ENCODE measurements around the gene SAMD14.

DNA sequence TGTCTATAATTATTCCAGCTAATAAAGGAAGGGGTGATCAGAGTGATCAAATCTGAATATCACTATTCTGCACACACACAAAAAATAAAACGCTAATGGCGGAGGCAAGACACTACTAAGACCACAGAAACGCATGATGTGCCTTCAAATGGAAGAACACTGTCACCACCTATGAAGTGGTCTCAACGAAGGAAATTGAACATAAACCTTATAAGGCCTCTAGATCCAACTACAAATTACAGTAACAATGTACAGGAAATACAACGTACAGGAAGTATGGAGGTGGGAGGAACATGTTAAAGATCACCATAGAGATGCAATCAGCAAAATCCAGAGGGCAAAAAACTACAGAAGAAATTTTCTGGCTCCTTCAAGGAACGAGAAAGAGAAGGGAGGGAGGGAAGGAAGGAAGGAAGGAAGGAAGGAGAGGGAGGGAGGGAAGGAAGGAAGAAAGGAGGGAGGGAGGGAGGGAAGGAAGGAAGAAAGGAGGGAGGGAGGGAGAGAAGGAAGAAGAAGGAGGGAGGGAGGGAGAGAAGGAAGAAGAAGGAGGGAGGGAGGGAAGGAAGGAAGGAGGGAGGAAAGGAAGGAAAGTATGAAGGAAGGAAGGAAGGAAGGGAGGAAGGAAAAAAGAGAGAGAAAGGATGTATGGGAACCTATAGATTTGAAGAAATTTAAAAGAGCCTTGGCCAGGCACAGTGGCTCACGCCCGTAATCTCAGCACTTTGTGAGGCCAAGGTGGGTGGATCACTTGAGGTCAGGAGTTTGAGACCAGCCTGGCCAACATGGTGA is 32.7 kb upstream of the SAMD14 start:
- TF ChIP-seq POLR2A (IDR thresholded peaks at IDR 0.05; ENCODE audit: low read length) (no peak), JUNB (IDR thresholded peaks at IDR 0.05) (no peak)

Data from A549 (cell line).